Measurements from ENCODE around the gene ITGB3.

ITGB3 gene

DNA sequence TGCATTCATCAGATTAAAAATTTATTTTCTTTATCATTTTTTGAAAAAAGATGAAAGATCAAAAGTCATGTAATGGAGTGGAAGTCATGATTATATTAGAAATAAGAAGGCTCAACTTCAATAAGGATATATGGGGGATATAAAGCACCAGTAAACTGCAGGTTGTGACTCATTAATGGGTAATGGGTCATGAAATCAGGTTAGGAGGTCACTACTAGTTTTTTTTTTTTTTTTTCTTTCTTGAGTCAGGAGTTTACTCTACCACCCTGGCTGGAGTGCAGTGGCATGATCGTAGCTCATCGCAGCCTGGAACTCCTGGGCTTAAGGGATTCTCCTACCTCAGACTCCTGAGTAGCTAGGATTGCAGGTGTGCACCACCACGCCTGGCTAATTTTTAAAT is 84.4 kb downstream of the ITGB3 start:
- DNase-seq (ENCODE audit: low spot score) = no peak

DNA sequence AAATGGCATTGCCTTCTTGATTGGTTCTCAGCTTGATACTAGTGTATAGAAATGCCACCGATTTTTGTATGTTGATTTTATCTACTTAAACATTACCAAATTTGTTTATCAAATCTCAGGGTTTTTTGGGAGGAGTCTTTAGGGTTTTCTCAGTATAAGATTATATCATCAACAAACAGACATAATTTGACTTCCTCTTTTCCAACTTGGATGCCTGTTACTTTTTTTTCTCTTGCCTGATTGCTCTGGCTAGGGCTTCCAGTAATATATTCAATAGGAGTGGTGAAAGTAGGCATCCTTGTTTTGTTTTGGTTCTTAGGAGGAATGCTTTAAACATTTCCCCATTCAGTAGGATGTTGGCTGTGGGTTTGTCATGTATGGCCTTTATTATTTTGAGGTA is 99.2 kb downstream of the ITGB3 start:
- no peak for DNase-seq (ENCODE audit: low spot score)

DNA sequence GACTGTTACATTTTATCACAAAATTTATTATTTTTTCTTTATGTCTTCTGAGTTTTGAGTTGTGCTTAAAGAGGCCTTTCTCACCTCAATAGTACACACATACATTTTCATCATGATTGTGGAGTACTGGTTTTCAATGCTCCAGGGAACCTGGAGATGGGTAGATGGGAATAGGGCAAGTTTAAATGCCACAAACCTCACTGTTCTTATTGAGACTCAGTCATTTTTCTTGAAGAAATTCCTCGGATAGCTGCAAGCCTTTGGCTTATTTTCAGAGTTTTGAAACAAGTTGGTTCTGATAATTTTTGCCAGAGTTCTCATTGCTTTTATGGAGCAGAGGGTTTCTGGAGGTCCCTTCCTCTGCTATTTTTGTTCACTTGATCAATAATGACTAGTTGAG is 105.0 kb downstream of the ITGB3 start:
- no peak for DNase-seq (ENCODE audit: low spot score)

Data from Ammon's horn (tissue), 1 donor.